SKM-1 treated with dmso at 0.1 percent for 144 hours (cell line): ENCODE results near the gene TANC1.

Experiments
- DNase-seq: peaks from one replicate; lab custom pipeline; 2025; ENCODE audit not compliant: unreplicated experiment; lab: John Stamatoyannopoulos, UW

Gene TANC1

DNA sequence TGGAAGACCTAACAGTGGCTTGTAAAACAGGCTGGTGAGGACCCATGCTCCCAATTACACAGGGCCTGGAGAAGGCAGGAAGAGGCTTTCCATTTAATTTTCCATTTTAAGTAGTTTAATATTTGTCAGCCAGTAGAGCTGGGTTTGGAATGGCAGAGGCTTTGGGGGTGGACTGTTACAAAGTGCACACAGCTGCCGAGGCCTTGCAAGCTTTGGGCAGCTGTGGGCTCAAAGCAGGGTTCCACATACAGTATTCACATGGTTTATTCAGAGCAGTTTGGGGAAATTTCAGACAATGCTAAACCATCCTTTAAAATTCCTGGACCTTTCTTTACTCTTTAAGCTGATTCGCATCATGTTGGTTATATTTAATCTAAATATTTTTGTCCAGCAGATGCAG lies 185.5 kb downstream of the TANC1 start:
- DNase-seq: no peak

- no peak for DNase-seq
These were observed 185.9 kb downstream of the TANC1 start for GRCh38 chr2:159154366-159154765.

DNA sequence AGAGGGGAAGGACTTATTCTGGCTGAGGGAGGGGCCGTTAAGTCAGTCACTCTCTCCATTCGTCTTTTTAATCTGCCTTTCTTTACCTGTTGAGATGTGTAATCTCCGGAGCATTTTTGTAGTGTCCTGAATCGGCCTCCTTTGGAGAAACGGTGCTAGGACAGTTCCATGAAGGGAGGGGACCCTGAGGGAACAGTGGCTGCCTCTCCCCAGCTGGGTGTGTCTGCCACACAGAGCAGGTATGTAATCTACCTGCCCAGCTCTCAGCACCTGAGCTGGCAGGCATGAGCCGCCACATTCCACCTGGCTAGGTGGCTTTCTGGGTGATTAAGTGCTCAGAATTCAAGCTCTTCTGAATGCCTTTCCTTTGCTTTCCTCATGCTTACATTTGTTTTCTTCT lies 186.9 kb downstream of the TANC1 start:
- DNase-seq: no peak

DNA sequence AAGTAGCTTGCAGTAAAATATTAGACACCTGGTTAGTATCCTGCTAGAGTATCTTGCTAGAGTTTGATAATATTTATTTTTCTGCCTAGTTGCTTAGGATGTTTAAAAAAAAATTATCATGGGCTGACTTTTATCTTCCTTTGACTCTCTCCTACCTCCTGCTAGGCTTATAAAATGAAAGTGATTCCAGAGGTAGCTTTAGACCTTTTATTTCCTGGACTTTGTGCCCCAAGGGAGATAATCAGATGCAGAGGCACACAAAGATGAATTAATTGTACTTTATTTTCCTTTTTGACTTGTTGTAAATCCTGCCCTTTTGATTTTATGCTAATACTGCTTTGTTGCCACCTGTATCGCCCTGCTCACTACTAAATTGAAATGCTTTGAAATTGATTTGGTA lies 187.4 kb downstream of the TANC1 start:
- DNase-seq: no peak

GRCh38 chr2:159156834-159157233 lies 188.4 kb downstream of the TANC1 start:
- DNase-seq: no peak

DNA sequence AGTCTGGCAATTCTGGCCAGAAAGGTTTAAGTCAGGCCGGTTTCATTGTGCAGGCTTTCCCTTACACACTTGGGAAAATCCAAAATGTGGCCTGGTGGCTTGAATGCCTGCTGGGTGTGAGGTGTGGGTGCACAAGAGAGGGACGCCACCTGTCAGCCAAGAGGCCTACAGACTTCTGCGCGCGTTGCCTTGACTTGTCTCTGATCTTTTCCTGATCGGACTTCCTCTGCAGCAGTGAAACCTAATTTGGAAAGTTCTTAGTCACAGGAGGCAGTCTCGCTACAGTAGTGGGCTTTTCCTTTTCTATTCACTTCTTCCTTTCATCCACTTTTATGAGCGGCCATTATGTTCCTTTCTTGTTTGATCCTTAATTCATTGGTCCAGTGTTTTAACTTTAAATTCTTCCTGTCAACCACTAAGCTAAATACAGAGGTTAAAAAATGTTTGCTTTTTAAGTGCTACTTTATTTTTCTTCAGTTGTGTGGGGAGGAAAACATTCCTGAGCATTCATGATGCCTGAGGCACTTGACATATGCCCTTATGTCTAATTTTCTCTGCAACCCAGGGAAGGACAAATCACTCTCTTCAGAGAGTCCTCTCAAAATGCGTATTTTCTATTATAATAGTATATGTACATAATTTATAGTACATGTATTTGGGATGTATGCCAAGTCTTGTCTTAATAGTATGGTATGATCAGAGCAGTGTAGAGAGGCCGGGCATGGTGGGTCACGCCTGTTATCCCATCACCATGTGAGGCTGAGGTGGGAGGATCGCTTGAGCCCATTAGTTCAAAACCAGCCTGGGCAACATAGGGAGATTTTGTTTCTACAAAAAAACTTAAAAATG lies 189.1 kb downstream of the TANC1 start:
- DNase-seq: no peak

DNA sequence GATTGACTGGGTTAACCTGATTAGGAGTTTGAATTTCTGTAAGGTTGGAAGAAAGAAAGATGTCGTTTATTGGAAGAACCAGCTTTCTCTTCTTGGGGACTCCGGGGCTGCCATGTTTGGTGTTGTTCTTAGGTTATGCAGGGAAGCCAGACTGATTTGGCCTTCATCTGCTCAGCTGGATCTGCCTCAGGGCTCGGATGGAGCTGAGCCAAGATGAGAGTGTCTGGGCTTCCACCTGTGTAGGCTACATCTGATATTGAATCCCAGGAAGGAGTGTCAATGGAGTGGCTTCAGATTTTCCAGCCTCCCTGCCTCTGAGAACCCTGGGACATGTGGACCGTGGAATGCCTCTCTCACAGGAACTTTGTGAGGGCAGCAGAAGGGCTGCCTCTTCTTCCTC lies 192.0 kb downstream of the TANC1 start:
- no peak for DNase-seq

DNA sequence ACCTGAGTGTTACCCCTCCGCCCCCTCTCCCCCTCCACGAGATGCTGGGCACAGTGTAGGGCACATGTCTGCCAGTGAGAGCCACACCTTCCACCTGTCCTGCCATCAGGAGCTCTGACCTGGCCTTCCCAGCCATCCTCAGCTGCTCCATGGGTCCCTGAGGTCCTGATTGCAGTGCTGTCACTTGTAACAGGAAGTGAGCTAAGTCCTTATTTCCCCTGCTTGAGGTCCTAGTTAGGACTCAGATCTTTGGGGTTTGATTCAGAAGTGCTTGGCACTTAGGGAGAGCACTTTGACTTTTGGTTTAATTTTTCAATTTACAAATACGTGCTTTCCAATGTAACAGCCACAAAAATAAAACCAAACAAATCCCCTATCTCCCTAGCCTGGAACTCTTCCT lies 192.5 kb downstream of the TANC1 start:
- DNase-seq: no peak

DNA sequence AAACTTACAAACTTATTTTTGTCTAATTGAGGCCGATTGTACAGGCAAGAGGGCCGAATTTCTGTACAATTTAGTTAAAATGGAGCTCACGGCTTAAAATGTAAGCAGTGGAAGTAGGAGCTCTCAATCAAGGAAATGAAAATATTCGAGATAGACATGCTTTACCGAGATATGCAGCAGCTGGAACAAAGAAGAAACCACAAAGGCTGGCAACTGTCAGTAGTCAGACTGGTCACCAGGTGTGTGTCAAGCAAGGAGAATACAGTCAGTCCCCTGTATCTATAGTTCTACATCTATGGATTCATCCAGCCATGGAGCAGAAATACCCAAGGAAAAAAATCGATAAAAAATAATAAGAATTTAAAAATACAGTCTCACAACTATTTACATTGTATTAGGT lies 195.5 kb downstream of the TANC1 start:
- no peak for DNase-seq

DNA sequence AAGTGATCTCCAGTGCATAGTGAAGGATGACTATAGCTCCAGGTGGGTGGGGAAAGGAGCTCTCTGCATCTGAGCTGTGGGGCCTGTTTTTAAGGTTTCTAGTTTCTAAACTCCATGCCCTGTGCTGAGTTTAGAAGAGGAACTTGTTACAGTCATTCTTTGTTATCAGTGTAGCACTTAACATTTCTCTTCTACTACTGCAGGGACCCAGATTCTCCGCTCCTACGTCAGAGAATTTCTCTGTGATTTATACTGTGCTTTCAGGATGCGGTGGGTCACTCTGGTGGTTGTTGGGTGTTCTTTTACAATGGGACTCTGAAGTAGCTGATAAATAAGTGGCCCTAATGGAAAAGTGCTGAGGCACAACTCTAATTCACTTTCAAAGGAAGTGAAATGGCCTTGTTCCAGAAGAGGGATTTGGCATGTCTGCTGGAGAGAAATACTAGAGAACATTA lies 196.0 kb downstream of the TANC1 start:
- no peak for DNase-seq

DNA sequence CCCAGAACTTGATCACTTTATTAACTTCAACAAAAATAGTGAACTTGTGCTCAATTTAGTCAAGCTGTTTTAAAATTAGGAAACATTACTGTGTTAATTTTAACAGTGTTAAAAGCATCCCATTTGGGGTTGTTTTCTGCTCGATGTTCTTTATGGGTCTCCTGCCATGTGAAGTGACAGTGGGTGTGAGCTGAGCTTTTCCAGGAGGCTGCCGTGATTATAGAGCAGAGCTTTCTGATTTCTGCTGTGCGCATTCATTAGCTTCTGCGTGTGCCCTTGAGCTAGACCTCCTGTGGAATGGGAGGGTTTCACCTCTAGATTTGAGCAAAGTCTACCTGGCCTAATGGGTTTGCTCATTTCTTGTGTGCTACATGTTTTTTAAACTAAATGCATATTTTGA lies 196.6 kb downstream of the TANC1 start:
- DNase-seq: no peak

- DNase-seq: no peak
These were observed 200.3 kb downstream of the TANC1 start for GRCh38 chr2:159168707-159169106.

DNA sequence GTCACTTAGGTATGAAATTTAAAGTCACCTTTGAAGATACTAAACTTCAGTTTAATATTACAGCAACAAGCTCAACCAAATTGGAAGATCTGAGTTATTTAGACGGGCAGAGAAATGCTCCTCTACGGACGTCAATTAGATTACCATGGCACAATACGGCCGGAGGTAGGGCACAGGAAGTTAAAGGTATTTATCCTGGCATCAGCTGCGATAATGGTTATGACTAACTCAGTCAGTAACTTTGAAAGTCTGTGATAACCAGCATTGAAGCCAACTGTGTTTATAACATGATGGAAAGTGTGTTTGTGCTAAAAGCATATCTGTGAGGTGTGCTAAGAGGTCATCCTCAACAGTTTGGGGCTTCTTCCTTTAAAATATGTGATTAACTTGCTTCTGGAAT lies 200.7 kb downstream of the TANC1 start:
- DNase-seq: no peak

DNA sequence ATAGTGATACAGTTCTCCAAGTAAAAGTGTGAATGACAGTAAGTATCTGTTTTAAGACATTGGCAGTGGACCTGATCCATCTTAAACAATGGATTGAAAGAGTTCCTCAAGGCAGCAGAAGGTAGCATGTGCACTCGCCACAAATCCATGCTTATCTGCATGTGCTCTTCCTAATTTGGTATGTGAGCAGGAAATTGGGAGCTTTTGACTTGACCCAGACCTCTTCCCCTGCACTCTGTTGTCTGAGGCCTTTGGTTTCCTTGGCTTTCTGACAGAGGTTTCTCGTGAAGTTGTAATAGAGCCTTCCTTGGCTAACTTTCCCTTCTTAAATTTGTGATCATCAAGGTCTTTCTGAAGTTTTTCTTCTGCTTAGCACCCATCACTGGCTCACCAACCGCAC lies 204.0 kb downstream of the TANC1 start:
- no peak for DNase-seq

DNA sequence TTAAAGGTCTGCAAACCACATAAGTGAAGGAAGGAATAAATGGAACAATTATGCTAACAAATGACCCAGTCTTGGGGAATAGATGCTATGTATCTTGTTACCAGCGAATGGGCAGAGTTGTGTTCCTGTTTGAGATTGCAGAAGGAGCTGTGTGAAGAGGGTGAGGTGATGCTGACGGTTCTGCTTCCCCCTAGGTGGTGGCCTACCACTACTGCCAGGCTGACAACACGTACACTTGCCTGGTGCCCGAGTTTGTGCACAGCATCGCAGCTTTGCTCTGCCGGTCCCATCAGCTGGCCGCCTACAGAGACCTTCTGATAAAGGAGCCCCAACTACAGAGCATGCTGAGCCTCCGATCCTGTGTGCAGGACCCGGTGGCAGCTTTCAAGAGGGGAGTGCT lies 206.3 kb downstream of the TANC1 start:
- DNase-seq: no peak

DNA sequence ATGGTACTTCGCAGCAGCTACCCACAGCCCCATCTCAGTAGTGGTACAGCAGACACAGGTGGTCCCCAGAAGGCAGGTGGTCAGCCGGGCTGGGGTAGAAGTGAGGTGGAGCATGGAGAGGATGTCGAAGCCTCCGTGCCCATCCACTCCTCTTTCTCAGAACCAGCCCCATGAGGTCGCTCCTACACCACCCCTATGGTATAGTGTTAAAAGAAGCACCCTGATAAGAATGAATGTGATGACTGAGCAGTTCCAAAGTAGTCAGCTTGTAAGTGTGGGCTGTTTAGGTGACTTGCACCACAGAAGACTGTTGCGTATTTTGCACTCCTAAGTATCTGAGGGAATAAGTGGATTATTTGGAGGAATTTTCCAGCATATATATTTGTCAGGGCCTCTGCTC lies 206.7 kb downstream of the TANC1 start:
- DNase-seq: no peak

DNA sequence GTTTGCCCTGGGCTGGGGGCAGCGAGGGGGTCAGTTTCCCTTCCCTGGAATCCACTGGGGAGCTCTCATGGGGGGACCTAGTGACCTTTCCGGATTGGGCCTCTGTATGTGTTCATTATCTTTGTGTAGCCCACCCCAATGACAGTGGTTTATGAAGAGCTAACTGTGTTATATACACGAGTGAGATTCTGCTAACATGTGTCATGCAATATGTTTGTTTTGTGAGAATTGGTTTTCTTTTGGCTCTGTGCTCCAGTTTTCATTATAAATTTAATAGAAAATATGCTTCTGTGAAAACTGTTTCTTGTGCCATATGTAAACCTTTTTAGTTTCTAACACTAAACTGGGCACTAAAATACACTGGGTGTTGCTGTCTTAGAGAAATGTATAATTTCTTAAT lies 207.5 kb downstream of the TANC1 start:
- DNase-seq: no peak

DNA sequence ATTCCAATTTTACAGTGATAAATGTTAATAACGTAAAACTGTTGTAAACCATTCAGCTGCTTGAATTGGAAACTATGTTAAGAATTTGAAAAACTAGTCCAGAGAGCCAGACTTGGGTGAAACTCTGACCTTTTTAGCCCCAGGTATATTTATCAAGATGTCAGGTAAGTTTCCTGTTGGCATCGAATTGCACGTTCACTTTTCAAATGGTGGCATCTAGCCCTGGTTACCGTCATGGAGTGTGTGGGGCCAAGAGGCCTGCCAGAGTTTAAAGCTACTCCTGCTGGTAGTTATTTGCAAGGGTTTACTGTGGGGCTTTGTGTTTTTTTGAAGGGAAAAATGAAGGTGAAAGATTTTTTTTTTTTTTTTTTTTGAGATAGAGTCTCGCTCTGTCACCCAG lies 208.1 kb downstream of the TANC1 start:
- no peak for DNase-seq

DNA sequence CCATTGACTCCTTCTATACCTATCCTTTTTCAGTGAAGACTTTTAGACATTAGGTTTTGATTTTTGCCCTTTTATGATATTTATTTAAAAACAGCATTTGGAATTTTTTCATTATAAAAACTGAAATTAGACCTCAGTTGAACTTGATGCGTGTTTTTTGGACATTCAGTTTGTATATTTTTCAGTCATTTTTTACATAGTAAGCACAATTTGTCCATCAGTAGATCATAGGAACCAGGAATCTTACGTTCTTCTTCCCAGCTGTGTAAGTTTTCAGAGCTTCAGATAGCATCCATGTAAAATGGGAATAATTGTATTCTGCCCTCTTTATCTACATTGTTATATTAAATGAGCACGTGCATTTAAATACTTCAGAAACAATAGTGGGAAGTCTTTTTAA lies 208.9 kb downstream of the TANC1 start:
- DNase-seq: no peak

DNA sequence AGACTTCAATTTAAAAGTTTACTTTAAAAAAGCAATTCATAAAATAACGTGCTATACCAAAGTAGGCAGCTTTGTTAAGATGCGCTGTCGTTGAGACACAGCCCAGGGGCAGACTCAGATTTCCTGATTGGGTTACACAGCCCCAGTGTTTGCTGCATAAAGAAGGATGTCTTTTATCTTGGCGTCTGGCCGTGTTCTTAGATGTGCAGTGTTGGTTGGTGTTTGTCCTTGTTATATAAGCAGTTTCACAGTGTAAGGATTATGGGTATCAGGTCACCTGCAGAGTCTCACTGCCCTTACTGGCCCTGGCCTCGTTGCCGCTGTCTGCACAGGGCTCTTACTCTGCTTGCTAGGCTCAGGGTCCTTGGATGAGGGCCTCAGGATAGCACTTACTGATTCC lies 209.5 kb downstream of the TANC1 start:
- no peak for DNase-seq

DNA sequence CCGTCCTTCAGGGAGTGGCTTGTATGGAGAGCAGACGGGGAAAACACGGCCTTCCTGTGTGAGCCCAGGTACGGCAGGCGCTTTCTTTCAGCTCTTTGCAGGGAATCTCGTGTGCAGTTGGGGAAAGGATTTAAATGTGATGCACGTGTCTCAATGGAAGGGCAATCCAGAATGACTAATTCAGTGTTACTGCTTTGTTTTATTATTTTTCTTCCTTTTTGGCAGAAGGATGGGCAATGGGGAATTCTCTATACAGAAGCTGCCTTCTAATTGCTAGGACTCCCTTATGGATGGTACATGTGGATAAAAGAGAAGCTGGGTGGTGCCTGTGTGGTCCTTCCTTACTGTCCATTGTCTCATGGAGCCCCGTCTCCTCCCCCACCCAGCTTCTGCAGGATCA lies 210.7 kb downstream of the TANC1 start:
- DNase-seq: no peak

DNA sequence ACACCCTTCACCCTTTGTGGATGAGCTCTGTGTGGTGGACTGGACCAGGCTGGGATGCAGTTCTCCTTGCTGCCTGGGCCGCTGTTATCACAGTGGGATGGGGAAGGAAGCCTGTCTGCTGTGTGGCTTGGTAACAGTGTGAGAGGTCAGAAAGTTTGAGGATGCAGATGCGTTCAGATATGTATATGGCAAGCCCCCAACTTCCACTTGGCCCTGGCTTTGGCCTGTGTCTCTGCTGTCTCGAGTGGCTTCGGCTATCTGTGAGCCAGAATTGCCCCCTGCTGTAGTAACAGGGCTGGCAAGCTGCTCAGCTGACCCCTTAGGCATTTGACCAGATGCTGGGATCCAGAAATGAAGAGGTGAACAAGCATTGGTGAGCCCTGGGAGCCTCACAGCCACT lies 211.3 kb downstream of the TANC1 start:
- DNase-seq: no peak

- DNase-seq: no peak
These were observed 214.9 kb downstream of the TANC1 start for GRCh38 chr2:159183346-159183745.
